Measurements from ENCODE around the gene TTC28.

Gene TTC28

GRCh38 chr22:28254396-28254795 lies 425.2 kb downstream of the TTC28 start:
- DNase-seq, result no peak

GRCh38 chr22:28252539-28252938 lies 427.1 kb downstream of the TTC28 start:
- no peak for DNase-seq

GRCh38 chr22:28250036-28250695 lies 429.5 kb downstream of the TTC28 start:
- no peak for DNase-seq

GRCh38 chr22:28249402-28249801 lies 430.2 kb downstream of the TTC28 start:
- DNase-seq, result no peak

GRCh38 chr22:28247667-28248363 lies 431.8 kb downstream of the TTC28 start:
- DNase-seq, result no peak

GRCh38 chr22:28247136-28247535 lies 432.5 kb downstream of the TTC28 start:
- no peak for DNase-seq

- DNase-seq, result no peak
Measured at GRCh38 chr22:28246397-28246796, 433.2 kb downstream of the TTC28 start.

GRCh38 chr22:28245579-28246224 lies 433.9 kb downstream of the TTC28 start:
- no peak for DNase-seq

- no peak for DNase-seq
Measured at GRCh38 chr22:28244757-28245156, 434.9 kb downstream of the TTC28 start.

GRCh38 chr22:28243539-28243938 lies 436.1 kb downstream of the TTC28 start:
- no peak for DNase-seq

GRCh38 chr22:28241656-28242290 lies 437.9 kb downstream of the TTC28 start:
- DNase-seq, result peak in 1 of 2 donors; percentile 58

GRCh38 chr22:28239941-28240340 lies 439.7 kb downstream of the TTC28 start:
- DNase-seq, result no peak

- no peak for DNase-seq
Measured at GRCh38 chr22:28237783-28238182, 441.9 kb downstream of the TTC28 start.

GRCh38 chr22:28237112-28237511 lies 442.5 kb downstream of the TTC28 start:
- peak; percentile 50 to 56 for DNase-seq

GRCh38 chr22:28232204-28232603 lies 447.4 kb downstream of the TTC28 start:
- no peak for DNase-seq

GRCh38 chr22:28231441-28231840 lies 448.2 kb downstream of the TTC28 start:
- DNase-seq, result no peak

- DNase-seq, result no peak
Measured at GRCh38 chr22:28230671-28231070, 449.0 kb downstream of the TTC28 start.

GRCh38 chr22:28229566-28230485 lies 449.8 kb downstream of the TTC28 start:
- no peak for DNase-seq

- no peak for DNase-seq
Measured at GRCh38 chr22:28223826-28224225, 455.8 kb downstream of the TTC28 start.

GRCh38 chr22:28222976-28223745 lies 456.5 kb downstream of the TTC28 start:
- DNase-seq, result no peak

- no peak for DNase-seq
Measured at GRCh38 chr22:28222571-28222970, 457.1 kb downstream of the TTC28 start.
